CD14-positive monocyte (primary cell): ENCODE measurements around the gene GPC6. TPM values are rescaled to one million over a fixed set of nuclear protein-coding genes. Genes with fewer than 3 reads are reported as not detected.
"Not testable (repeated sequence)": the region's sequence is repeated elsewhere in the genome, so short reads cannot be mapped to it uniquely, and the experiment has no call there.

Source experiments
- DNase-seq, 3 donors: peaks; one replicate each; pipeline ENCODE4 v3.0.0-alpha.2; 2011 to 2022
- H2AFZ ChIP-seq: 2 replicates; pipeline ENCODE4 v1.6.0; 2012; ENCODE audit warnings: mild to moderate bottlenecking, low read depth, low read length, inconsistent platforms; ENCODE audit not compliant: insufficient read depth, poor library complexity, severe bottlenecking
- H3K27ac ChIP-seq, 2 donors: 1 replicate in 1 of 2; 2 replicates in 1 of 2; pipeline ENCODE4 v1.5.1; 2012 to 2013; ENCODE audit warnings: low read length in 2 of 2, control low read depth in 1 of 2, inconsistent platforms in 1 of 2, low read depth in 1 of 2, mild to moderate bottlenecking in 1 of 2
- H3K27me3 ChIP-seq, 2 donors: one replicate each; pipeline versions ENCODE4 v1.6.0 to v1.6.1; 2011 to 2013; ENCODE audit warnings: low read length in 2 of 2; ENCODE audit not compliant: control insufficient read depth in 2 of 2, insufficient read depth in 2 of 2
- H3K36me3 ChIP-seq, 2 donors: replicated peaks in 1 of 2; 1 replicate in 1 of 2; 2 replicates in 1 of 2; pipeline versions ENCODE4 v1.5.1 to v1.6.1; 2012 to 2013; ENCODE audit warnings: low read length in 2 of 2, control low read depth in 1 of 2, inconsistent platforms in 1 of 2, mild to moderate bottlenecking in 1 of 2; ENCODE audit not compliant: insufficient read depth in 2 of 2, control insufficient read depth in 1 of 2
- H3K4me1 ChIP-seq, 2 donors: 1 replicate in 1 of 2; 2 replicates in 1 of 2; pipeline versions ENCODE4 v1.5.1 to v1.6.1; 2012 to 2013; ENCODE audit warnings: low read length in 2 of 2, control low read depth in 1 of 2, inconsistent platforms in 1 of 2, mild to moderate bottlenecking in 1 of 2, moderate library complexity in 1 of 2; ENCODE audit not compliant: insufficient read depth in 2 of 2, control insufficient read depth in 1 of 2
- H3K4me2 ChIP-seq: replicated peaks from 2 replicates; pipeline ENCODE3; 2012; ENCODE audit warnings: low read length, moderate library complexity, mild to moderate bottlenecking; ENCODE audit not compliant: poor library complexity, severe bottlenecking; ENCODE audit errors: extremely low read depth
- H3K4me3 ChIP-seq, 3 experiments: fragments of 200-600 bp in 1 of 3; sonication (generic) in 1 of 3; replicated peaks in 1 of 3; 1 replicate in 2 of 3; 2 replicates in 1 of 3; pipeline ENCODE4 v1.5.1; 2011 to 2013; ENCODE audit warnings: low read length in 3 of 3, mild to moderate bottlenecking in 3 of 3, control low read depth in 2 of 3, low read depth in 2 of 3, inconsistent platforms in 1 of 3, moderate library complexity in 1 of 3
- H3K79me2 ChIP-seq: 2 replicates; pipeline ENCODE4 v1.6.0; 2012; ENCODE audit warnings: mild to moderate bottlenecking, control low read depth, inconsistent platforms, low read length, moderate library complexity; ENCODE audit not compliant: insufficient read depth
- H3K9ac ChIP-seq: 2 replicates; pipeline ENCODE4 v1.6.0; 2017; ENCODE audit warnings: low read length, mild to moderate bottlenecking; ENCODE audit not compliant: insufficient read depth, poor library complexity, severe bottlenecking
- H3K9me3 ChIP-seq, 2 donors: replicated peaks in 1 of 2; 1 replicate in 1 of 2; 2 replicates in 1 of 2; pipeline versions ENCODE4 v1.5.1 to v1.6.1; 2012 to 2013; ENCODE audit warnings: low read length in 2 of 2, control low read depth in 1 of 2; ENCODE audit not compliant: control insufficient read depth in 1 of 2, insufficient read depth in 1 of 2
- H4K20me1 ChIP-seq: 2 replicates; pipeline ENCODE4 v1.6.0; 2012; ENCODE audit warnings: mild to moderate bottlenecking, low read length, control low read depth, moderate library complexity; ENCODE audit not compliant: insufficient read depth
- H3K27ac Mint-ChIP-seq, 7 donors: one replicate each; pipeline ENCODE4 v1.8.0; 2020; ENCODE audit warnings: mild to moderate bottlenecking in 7 of 7, mixed read lengths in 7 of 7, moderate library complexity in 6 of 7, inconsistent platforms in 2 of 7
- H3K27me3 Mint-ChIP-seq, 3 donors: one replicate each; pipeline ENCODE4 v1.8.0; 2021 to 2022; ENCODE audit warnings: low read depth in 3 of 3, mild to moderate bottlenecking in 3 of 3, mixed read lengths in 3 of 3, moderate library complexity in 3 of 3, inconsistent platforms in 1 of 3
- H3K36me3 Mint-ChIP-seq, 2 donors: one replicate each; pipeline ENCODE4 v1.8.0; 2020; ENCODE audit warnings: mixed read lengths in 2 of 2, inconsistent platforms in 1 of 2, mild to moderate bottlenecking in 1 of 2
- H3K4me1 Mint-ChIP-seq: one replicate; pipeline ENCODE4 v1.8.0; 2020; ENCODE audit warnings: mild to moderate bottlenecking, mixed read lengths
- H3K4me3 Mint-ChIP-seq, 2 donors: one replicate each; pipeline ENCODE4 v1.8.0; 2020; ENCODE audit warnings: mild to moderate bottlenecking in 2 of 2, mixed read lengths in 2 of 2, moderate library complexity in 1 of 2
- H3K9me3 Mint-ChIP-seq, 7 donors: one replicate each; pipeline ENCODE4 v1.8.0; 2020 to 2022; ENCODE audit warnings: mixed read lengths in 7 of 7, mild to moderate bottlenecking in 6 of 7, moderate library complexity in 6 of 7, inconsistent platforms in 2 of 7
- CTCF ChIP-seq: fragments of 200-600 bp; IDR thresholded peaks from one replicate; pipeline ENCODE4 v1.8.0; 2022; ENCODE audit warnings: antibody characterized with exemption, mild to moderate bottlenecking
- WGBS: methylation state at CpG from one replicate; pipeline ENCODE4 v1.1.5; 2013; ENCODE audit warnings: missing lambda C conversion rate; ENCODE audit not compliant: insufficient coverage; 5-methylcytosine and 5-hydroxymethylcytosine counted together
- intact Hi-C, 2 donors: fragments of 100-400 bp; cut with micrococcal nuclease; formaldehyde crosslinking; loops; one replicate each; pipeline versions ENCODE4 v1.15.0 to v1.15.1; 2023
- polyA plus RNA-seq, 3 donors: library from polyadenylated mRNA; depleted of rRNA in 1 of 3; unstranded in 2 of 3; stranded (reverse) in 1 of 3; fragments of 300-500 nt in 2 of 3; fragments of >200 nt in 1 of 3; fragmentation: Illumina TruSeq in 2 of 3; gene quantifications; 1 replicate in 2 of 3; 2 replicates in 1 of 3; pipeline ENCODE4 v1.2.3, GENCODE V29; 2012 to 2021

GPC6 gene
- polyA plus RNA-seq, 3 donors, result not detected

- no peaks in the 10 kb centered on the region for H3K27me3 Mint-ChIP-seq
- H4K20me1 ChIP-seq, result no peaks in the 10 kb centered on the region
- no peak overlapping the region for H3K27ac Mint-ChIP-seq
- no peak overlapping the region for H3K9ac ChIP-seq
- H3K4me1 Mint-ChIP-seq, result no peaks in the 10 kb centered on the region
- no peaks in the 10 kb centered on the region for H3K36me3 ChIP-seq
- DNase-seq, result no peak
- peaks cover 0 to 4% (median 0%) of the 10 kb centered on the region in 7 donors for H3K9me3 Mint-ChIP-seq
- no peaks in the 10 kb centered on the region for H3K9me3 ChIP-seq
- H3K4me3 Mint-ChIP-seq, result no peak overlapping the region
- no peak overlapping the region for H3K27ac ChIP-seq
- no peak overlapping the region for H2AFZ ChIP-seq
- H3K4me3 ChIP-seq, result no peak overlapping the region
- no peak overlapping the region for H3K4me2 ChIP-seq
- H3K4me1 ChIP-seq, result no peaks in the 10 kb centered on the region
- intact Hi-C loops, result no loop called here
- no peak for TF ChIP-seq CTCF
- H3K36me3 Mint-ChIP-seq, result no peaks in the 10 kb centered on the region
- H3K79me2 ChIP-seq, result no peaks in the 10 kb centered on the region
- H3K27me3 ChIP-seq, result no peaks in the 10 kb centered on the region
These were observed 982.5 kb downstream of the GPC6 start for GRCh38 chr13:94209117-94209516.

- DNase-seq, H3K4me3 ChIP-seq, H3K27ac Mint-ChIP-seq, intact Hi-C loops, H3K27me3 ChIP-seq, H3K4me1 Mint-ChIP-seq, H3K9me3 ChIP-seq, H3K36me3 Mint-ChIP-seq, H4K20me1 ChIP-seq, H3K27me3 Mint-ChIP-seq, H3K79me2 ChIP-seq, H3K9me3 Mint-ChIP-seq, H3K36me3 ChIP-seq, H3K4me2 ChIP-seq, H3K4me1 ChIP-seq, H3K27ac ChIP-seq, H2AFZ ChIP-seq, H3K4me3 Mint-ChIP-seq, H3K9ac ChIP-seq: not testable (repeated sequence)
- WGBS, result 100% methylated on average over 1 of the region's 4 CpGs
These were observed 983.3 kb downstream of the GPC6 start for GRCh38 chr13:94209913-94210312.
